GM10266 (cell line): Measurements from ENCODE around the gene SPINK14.

ENCODE experiments used
- DNase-seq: peaks from one replicate; pipeline ENCODE4 v3.0.0; 2012; ENCODE audit errors: extremely low spot score
- CTCF ChIP-seq: IDR thresholded peaks from 2 replicates; pipeline ENCODE4 v1.5.1; 2012; ENCODE audit warnings: mild to moderate bottlenecking, low read depth; ENCODE audit not compliant: control insufficient read depth, insufficient read depth; ENCODE audit errors: missing control alignments

Gene SPINK14, protein sequence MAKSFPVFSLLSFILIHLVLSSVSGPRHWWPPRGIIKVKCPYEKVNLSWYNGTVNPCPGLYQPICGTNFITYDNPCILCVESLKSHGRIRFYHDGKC

GRCh38 chr5:148168246-148168645 is at the start of gene SPINK14:
TSS of gene SPINK14 (plus strand) at chr5:148168546. CDS start at chr5:148169733, 1,187 bp downstream.
- no peak for TF ChIP-seq CTCF
- DNase-seq, result no peak

GRCh38 chr5:148120317-148120716 is 48.0 kb upstream of the SPINK14 start:
- no peak for DNase-seq
- no peak for TF ChIP-seq CTCF

DNA sequence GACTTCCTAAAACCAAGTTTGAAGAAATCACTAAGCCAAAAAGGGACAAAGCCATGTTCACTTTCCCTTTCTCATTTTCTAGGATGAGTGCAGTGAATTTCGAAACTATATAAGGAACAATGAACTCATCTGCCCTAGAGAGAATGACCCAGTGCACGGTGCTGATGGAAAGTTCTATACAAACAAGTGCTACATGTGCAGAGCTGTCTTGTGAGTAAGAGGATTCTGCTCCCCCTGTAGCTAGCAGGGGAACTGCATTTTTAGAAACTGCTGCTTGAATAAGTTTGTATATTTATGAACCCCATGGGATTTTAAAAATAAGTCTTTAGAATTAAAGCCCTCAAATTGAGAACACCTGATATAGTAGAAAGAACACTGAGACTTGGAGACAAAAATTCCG is 42.7 kb upstream of the SPINK14 start:
- DNase-seq, result no peak
- no peak for TF ChIP-seq CTCF

DNA sequence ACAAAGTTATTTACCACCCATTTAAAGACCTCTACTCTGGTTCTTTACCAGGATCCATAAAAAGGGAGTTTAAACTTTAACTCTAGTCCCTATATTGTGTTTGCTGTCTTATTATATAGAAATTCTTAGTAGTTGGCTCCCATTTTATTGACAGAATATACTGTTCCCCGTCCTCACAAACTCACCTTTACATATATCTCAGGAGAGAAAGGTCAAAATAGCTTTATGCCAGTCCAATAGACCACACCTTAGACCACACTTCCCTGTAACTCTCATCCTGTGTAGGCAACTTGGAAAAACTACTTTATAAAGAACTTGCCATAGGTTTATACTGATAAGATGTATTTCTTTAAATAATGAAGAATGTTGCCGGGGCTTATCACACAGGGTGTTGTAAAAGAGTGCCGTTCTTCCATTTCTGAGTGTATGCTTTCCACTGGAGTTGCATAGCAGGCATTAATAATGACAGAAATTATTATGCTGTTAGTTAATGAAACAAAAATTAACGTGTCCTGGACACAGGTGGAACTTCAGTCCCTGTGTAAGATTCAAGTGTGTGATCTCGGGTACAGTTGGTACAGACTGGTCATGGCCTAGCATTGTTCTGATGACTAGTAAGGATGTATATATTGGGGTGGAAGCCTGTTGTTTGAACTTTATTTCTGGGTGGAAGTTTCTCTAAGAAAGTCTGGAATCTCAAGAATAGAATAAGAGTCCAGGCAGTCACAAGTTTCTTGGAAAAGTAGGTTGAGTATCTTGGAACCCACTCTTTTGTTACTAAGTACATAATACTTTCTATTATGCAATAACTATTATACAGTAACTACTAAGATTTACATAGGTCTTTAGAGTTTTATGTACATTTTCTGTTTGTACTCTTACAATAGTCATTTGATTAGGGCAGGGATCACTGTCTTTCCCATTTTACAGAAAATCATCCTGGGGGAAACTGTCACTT is 33.0 kb upstream of the SPINK14 start:
- TF ChIP-seq CTCF, result no peak
- DNase-seq, result no peak

GRCh38 chr5:148140846-148141245 is 27.5 kb upstream of the SPINK14 start:
- TF ChIP-seq CTCF, result no peak

GRCh38 chr5:148141645-148142044 is 26.7 kb upstream of the SPINK14 start:
- DNase-seq, result no peak
- no peak for TF ChIP-seq CTCF

More at GRCh38 chr5:148140846-148141245, 27.5 kb upstream of the SPINK14 start:
- no peak for DNase-seq

DNA sequence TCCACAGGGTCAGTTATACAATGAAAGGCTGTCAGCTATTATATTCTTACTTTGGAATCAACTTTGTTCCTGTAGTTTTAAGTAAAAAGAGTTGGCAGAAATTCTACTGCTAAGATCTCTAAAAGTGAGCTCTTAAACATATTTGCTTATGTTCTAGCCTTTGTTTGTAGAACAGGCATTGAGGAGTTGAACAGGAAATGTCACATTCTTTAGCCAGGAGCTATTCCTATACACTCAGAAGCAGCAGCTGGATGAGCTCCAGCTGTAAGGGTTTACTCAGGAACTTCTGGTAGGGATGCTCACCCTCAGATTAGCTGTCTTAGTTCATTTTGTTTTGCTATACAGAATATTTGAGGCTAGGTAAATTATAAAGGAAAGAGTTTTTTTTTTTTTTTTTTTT is 22.4 kb upstream of the SPINK14 start:
- no peak for TF ChIP-seq CTCF

More for the DNA sequence above, 22.4 kb upstream of the SPINK14 start:
- DNase-seq, result no peak
